ENCODE results near the gene AKAP6.

The AKAP6 gene

GRCh38 chr14:32304296-32304695 lies 24.8 kb upstream of the AKAP6 start:
- TF ChIP-seq CTCF (IDR thresholded peaks at IDR 0.05; ENCODE audit: insufficient read depth, low read depth, low read length, missing control alignments), result no peak
- no peak overlapping the region for H3K4me3 ChIP-seq (ENCODE audit: low read depth, low read length)
- DNase-seq (ENCODE audit: low read depth), result no peak

- H3K4me3 ChIP-seq (ENCODE audit: low read depth, low read length), result no peak overlapping the region
- DNase-seq (ENCODE audit: low read depth), result no peak
- TF ChIP-seq CTCF (IDR thresholded peaks at IDR 0.05; ENCODE audit: insufficient read depth, low read depth, low read length, missing control alignments), result no peak
These were observed 22.5 kb upstream of the AKAP6 start for GRCh38 chr14:32306549-32306948.

- DNase-seq (ENCODE audit: low read depth), result no peak
- H3K4me3 ChIP-seq (ENCODE audit: low read depth, low read length), result no peak overlapping the region
- TF ChIP-seq CTCF (IDR thresholded peaks at IDR 0.05; ENCODE audit: insufficient read depth, low read depth, low read length, missing control alignments), result no peak
These were observed 21.1 kb upstream of the AKAP6 start for GRCh38 chr14:32307881-32308582.

- DNase-seq (ENCODE audit: low read depth), result no peak
- H3K4me3 ChIP-seq (ENCODE audit: low read depth, low read length), result no peak overlapping the region
- no peak for TF ChIP-seq CTCF (IDR thresholded peaks at IDR 0.05; ENCODE audit: insufficient read depth, low read depth, low read length, missing control alignments)
These were observed 18.2 kb upstream of the AKAP6 start for GRCh38 chr14:32310876-32311275.

- DNase-seq (ENCODE audit: low read depth), result no peak
- no peak for TF ChIP-seq CTCF (IDR thresholded peaks at IDR 0.05; ENCODE audit: insufficient read depth, low read depth, low read length, missing control alignments)
- H3K4me3 ChIP-seq (ENCODE audit: low read depth, low read length), result no peak overlapping the region
These were observed 17.6 kb upstream of the AKAP6 start for GRCh38 chr14:32311294-32312009.

GRCh38 chr14:32312010-32312331 lies 17.1 kb upstream of the AKAP6 start:
- no peak for DNase-seq (ENCODE audit: low read depth)
- TF ChIP-seq CTCF (IDR thresholded peaks at IDR 0.05; ENCODE audit: insufficient read depth, low read depth, low read length, missing control alignments), result no peak
- H3K4me3 ChIP-seq (ENCODE audit: low read depth, low read length), result no peak overlapping the region

Measured in GM12865 (cell line).